Activated CD8-positive, alpha-beta memory T cell treated with anti-CD3 and anti-CD28 coated beads, Interleukin-2, amount 50 U/mL, for 24 hours (primary cell): ENCODE measurements around the gene OR2V2.

ENCODE experiments used
- DNase-seq: peaks from one replicate; pipeline ENCODE4 v3.0.0-alpha.2; 2020; ENCODE audit errors: extremely low read depth

Gene OR2V2

DNA sequence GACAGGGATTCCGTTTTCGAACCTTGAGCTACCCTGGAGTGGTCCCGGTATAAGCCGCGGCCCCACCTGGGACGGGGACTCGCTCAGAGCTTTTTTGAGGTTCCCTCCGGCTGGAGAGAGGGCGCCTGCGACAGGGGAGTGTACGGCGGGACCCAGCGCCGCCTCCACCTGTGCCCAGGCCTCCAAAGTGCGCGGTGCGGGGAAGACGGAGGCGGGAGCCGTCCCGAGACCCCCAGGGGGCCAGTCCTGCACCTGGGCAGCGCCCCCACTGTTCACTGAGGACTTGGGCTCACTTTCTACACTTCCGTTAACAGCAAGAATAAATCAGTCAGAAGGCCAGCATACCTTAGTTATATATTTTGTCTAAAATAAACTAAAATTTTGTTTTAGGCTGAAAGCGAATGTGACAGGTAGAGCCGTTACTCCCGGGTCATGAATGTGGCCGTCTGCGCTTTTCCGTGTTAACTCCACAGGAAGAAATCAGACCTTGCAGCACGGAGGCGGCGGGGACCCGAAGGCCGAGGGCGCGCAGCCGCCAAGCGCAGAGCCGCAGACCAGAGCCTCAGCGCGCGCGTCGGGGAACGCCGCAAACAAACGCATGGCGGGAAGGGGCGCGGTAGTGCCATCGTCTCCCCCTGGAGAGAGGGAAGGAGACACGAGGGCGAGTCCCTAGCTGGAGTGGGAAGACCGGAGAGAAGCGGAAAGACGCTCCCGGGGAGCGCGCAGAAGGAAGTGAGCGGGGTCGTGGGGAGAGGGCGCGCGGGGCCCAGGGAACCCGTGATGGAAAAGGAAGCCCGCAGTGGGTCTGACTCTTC is 43.5 kb downstream of the OR2V2 start:
- DNase-seq, result no peak

DNA sequence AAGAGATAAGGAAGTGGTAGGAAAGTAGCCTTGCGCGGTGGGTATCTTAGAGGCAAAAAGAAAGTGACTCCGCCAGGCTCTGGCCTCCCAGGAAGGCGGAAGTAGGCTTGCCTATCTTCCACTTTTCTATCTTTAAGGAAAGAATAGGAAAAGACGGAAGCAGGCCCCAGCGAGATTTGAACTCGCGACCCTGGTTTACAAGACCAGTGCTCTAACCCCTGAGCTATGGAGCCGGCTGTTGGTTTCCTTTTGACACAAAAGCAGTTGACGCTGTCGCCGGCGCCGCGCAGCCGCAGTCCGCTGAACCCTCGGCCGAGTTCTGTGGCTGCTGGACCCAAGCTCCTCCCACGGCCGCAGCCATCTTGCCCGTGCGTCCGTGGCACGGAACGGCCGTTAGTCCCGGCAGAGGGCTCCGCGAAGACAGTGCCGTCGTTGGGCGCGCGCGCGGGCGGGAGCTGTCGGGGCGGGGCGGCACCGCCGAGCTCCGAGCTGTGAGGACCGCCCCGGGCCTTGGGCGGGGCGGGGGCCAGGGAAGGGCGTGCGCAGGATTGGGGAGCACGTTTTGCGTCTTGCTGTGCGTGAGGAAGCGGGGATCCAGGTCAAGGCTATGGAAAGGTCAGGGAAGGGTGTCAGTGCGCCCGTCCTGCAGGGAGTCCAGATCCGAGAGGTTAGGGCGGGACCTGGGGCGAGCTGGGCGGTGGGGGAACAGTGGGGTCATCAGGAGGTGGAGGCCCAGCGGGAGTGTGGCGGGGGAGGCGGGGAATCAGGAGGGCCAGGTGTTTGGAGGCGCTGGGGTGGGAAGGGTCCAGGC is 44.3 kb downstream of the OR2V2 start:
- DNase-seq, result peak; percentile 90

DNA sequence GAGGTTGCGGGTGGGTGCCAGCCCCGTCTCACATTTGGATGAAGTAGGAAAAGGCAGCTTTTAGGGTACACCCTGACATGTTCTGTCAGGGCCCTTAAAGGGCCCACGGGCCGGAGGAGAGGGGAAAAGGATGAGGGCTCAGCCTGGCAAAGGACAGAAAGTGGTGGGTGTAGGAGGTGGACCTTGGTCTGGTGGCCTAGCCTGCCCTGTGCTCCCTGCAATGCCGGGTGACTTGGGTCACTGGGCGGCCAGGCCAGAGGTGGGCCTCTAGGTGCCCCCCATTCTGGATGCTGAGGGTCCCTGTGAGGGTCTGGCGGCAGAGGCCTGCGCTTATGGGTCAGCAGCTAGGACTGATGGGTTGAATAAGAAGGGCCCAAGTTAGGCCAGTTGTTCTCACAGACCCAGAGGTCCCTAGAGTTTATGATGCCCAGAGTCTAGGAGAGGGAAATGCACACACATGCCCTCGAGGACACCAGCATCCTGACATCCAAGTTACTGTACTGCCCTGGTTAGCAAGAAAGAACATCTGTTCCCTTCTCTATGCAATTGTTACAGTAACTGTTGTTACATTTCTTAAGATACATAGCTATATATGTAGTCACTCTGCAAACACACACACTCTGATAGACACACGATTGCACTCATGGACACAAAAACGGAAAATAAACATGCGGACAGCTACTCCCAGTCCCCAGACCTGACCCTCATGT is 45.1 kb downstream of the OR2V2 start:
- no peak for DNase-seq

DNA sequence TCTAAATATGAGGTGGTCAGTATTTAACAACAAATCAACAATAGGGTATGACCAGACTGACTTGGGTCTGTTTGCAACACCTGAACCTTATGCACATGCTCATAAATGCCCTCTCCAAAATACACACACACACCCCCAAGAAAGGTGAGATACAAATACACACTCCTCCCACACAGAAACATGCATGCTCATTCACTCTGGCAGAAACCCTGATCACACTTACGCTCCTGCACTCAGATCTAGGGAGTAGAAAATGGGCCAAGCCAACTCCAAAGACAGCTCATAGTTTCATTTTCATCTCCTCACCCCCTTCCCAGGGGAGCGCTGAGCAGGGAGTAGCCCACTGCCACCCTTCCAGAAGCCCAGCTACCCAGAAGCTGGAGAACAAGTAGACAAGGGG is 46.3 kb downstream of the OR2V2 start:
- DNase-seq, result no peak

DNA sequence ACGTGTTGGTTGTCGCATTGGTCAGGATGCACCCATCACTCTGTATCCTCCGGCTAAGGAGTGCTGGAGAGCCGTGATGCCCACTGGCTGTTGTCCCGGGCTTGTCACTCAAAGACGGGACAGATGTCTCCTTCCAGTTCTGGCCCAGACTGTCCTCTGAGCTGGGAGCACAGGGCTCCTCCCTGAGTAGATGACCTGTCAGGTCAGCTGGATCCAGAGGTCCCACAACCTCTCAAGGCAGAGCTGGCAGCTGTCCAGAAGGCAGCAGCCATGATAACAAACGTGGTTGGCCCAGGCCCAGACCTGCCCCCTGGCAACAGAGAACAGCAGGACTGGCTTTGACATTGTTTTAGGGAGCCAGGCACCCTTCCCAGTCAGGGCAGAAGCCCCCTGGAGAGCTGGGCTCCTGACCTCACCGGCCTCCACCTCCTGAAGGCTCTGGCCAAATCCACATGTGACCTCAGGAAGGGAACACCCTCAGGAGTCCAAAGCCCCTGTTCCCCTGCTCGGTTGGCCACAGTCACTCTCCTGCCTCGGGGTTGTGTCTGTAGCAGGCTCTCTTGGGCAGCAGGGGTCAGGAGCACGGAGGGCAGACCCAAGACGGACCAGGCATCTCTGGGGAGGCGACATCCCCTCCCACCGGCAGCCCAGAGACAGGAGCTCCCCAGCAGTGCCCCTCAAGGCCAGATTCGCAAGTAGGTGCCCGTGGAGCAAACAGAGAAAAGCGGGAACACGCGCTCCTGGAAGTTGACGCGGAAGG is 47.3 kb downstream of the OR2V2 start:
- DNase-seq, result no peak

DNA sequence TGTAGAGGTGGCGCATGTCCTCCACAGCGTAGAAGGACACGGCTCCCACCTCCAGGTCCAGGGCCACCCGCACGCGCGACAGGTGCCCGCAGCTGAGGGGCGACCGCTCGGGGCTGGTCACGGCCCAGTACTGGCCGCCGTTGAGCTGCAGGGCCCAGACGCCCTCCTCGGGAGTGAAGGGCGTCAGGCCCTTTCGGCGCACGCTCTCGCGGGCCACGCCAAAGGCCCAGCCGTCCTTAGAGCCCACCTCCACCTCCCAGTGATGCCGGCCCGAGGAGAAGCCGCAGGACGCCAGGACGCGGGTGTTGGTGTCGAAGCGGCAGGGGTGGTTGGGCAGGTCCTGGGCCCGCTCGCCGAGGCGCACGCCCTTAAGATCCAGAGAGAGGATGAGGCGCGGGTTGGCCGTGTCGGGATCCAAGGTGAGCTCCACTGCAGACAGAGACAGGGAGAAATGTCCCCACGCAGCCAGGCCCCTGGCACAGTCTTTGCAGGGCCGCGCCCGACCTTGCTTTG is 47.9 kb downstream of the OR2V2 start:
- DNase-seq, result no peak

DNA sequence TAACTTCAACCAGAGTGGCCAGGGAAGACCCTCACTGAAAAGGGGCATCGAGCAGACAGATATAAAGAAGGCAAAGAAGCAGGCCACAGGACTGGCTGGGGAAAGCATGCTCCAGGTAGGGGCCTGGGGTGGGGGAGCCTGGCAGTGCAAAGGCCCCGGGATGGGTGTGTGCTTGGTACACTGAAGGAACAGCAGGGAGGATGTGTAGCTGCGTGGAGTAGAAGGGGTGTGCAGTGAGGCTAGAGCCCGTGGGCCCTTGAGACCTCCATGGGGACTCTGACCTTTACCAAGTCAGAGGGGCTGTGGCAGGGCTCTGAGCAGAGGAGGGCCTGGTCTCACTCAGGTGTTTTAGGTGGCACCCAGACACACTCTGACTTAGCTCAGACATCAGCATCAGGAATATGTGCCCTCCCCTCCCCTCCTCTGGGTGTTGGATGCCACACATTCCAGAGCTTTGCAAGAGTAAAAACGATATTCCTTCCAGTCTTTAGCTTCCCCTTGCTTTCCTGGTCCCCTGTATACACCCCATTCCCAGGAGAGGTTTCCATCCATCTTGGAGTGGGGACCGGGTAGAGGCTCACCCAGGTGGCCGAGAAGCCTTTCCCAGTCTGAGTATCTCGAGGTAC is 50.1 kb downstream of the OR2V2 start:
- DNase-seq, result no peak

DNA sequence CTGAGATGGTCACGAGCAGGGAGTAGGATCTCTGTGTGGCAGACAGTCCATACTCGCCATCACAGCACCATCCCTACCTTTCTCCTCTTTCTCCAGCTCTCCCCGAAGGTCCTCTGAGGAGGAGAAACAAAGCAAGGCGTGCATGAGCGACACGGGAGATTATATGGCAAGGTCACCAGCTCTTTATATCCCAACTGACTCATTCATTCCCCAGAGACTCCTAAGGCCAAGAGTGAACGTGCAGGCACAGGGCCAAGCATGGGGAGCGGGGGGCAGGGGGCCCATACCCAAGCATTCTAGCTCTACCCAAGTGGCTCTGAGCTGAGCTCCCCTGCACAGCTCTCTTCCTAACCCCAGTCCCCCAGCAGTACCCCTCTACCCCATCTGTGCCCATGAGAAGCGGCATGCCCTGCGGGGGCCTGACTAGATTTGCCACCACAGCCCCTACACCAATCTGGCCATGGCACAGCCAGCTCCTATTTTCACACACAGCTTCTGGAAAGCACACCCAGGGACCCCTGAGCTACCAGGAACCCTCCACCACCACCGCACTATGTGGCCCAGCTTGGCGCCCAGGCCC is 50.8 kb downstream of the OR2V2 start:
- DNase-seq, result no peak

DNA sequence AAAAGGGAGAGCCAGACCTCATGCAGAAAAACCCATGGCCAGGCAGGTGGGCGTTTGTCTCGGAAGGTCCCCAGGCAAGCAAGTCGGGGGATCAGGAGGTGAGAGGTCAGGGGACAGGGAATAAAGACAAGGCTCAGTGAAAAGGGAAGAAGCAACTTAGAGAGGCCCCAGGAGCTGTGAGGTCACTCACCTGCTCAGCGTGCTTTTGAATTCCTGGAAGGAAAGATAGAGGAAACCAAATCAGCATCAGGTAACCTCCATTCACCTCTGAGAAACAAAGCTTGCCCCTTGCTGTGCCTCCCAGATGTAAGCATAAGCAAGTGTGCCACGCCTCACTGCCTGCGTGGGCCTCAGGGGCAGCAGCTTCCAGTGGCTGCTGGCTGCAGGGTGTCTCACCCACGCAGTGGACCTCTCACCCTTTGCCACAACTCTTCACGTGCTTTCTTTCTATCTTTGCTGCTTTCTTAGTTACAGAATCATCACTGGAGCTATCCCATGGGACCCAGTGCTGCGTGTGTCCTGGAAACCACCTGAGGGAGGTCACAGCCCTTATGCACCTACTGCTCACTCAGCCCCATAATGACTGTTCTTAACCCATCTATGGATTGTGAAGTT is 51.6 kb downstream of the OR2V2 start:
- no peak for DNase-seq

DNA sequence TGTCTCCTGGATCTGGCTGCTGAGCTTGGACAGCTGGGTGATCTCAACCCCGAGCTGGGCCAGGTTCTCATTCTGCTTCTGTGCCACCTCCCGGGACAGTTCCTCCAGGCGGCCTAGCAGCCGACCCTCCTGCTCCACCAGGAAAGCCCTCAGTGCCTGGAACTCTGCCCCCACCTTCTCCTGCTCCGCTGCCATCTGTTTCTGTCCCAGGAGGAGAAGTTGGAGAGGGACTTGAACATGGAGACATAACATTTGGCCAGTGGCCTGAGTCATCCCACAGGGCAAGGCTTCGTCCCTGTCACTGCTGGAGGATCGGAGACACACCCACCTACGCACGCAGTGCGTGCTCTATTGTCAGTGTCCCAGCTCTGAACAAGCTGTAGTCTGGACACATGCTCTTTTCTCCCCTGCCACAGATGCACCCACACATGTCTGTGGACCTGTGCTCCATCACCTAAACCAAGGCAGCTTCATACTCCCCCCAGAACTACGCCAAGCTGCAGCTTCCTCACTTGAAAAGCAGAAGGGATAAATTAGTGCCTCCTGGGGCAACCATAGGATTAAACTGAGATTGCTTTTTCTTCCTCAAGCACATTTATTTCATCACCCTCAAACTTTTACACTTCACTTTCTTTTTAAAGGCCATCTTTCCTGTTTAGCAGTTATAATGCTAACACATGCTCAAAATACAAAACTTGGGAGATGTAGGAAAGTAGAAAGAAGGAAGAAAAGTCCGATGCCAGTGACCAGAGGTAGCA is 52.7 kb downstream of the OR2V2 start:
- no peak for DNase-seq

DNA sequence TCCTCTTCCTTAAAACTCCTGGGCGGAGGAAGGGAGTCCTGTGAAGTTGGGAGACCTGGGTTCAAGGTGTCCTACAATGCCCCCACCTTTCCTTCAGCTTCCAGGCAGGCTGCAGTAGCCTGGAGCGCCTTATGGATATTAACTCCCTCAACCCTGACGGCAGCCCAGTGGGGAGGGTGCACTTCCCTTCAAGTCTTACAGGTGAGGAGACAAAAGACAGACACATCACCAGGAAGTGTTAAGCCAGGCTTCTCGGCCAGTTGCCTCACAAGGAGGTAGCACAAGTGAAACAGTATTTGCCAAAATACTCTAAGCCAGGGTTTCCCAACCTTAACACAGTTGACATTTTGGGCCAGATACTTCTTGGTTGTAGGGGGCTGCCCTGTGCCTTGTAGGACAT is 53.4 kb downstream of the OR2V2 start:
- DNase-seq, result no peak

DNA sequence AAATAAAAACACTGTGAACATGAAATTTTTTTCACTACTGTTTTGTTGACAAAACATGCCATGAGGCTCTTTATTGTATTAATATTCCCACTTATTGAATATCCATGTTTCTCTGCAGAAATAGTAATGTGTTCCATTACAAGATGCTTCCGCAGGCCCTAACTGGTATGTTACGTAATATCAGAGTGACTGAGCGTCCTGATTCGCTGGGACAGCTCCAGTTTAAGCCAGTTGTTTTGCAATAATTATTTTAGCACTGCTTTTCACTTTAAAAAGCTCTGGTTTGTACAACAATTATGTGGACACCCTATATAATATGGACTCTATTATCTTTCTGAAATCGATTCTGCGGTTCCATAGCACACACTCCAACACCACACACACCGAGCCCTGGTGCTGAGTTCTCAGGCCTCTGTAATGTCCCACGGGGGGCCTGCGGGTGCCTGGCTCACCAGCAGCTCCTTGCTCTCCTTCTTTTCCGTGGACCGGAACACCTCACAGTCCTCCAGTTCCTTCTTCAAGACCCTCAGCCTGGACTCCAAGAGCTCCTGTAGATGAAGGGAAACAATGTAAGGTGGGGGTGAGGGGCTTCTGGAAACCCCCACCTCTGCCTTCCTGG is 55.8 kb downstream of the OR2V2 start:
- DNase-seq, result no peak

DNA sequence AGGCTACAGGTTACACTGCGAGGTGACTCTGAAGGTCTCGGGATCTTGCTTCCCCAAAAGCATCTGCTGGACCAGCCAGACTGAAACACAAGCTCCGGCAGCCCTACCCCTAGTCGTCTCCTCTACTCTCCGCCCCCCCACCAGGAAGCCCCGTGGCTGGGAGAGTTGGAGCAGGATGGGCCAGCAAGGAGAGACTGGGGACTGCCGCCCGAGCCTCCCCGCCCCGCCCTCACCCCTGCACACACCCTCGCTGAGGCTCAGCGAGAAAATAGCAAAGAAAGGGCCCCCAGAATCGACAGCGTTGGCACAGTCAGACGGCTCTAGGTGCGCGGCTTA is 56.4 kb downstream of the OR2V2 start:
- DNase-seq, result no peak

DNA sequence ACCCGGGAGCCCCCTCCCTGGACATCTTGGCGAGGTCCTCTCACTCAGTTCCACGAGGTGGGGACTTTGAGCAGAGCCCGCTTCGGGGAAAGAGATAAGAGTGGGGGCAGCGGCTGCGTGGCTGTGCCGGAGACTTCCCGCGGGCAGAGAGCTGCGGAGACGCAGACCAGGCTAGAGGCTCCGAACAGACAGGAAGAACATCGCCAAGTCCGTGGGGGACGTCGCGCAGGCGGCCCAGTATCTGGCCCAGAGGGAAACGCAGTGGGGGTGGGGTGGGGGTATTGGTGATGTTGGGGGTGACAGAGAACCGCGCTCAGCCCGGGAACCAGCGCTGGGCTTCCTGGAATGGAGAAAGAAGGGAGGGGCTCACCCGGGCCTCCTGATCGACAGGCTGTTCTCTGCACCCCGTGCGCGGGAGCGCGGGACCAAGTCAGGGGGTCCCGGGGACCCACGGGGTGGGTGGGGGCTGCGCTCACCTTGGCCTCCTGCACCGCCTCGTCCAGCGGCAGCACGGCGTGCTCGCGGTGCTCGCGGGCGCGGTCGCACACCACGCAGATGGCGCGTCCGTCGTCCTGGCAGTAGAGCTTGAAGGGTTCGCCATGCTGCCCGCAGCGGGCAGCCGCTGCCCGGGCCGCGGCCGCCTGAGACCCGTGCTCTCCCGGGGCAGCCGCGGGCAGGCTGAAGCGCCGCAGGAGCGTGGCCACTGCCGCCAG is 56.9 kb downstream of the OR2V2 start:
- no peak for DNase-seq

DNA sequence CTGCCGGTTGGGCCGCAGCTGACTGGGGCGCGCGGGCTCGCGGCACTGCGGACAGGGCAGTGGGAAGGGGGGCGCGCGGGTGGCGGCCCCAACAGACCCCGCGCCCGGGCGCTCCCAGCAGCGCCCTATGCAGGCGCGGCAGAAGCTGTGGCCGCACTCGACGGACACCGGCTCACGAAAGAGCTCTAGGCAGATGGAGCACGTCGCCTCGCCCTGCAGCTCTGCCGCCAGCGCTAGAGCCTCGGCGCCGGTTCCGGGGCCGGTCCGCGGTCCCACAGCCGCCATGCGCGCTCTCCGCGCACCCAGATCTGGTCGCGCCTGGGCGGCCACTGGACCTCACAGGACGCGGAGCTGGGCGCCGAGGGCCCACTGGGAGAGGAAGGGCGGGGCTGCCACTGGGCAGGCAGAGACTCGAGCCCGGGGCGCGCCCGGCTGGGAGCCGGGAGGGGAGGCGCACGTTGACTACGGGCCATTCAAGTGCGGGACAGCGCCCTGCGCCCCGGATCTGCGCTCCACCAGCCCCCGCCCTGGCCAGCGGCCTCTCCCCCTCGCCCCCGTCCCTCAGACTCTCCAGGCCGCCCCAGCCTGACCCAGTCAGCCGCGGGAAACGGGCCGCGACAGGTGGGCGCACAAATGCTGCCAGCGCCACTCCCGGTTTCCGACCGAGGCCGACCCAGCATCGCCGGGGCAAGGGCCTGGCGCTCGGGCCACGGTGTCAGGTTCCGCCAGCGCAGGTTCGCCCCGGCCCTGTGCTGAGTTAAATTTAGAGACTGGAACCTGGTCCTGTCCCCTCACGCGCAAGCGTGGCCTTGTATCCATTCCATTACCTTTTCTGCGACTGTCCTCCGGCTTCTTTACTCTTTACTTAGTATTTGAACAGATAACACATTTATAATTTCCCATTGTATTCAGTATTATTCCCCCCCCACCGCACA is 57.7 kb downstream of the OR2V2 start, which contains the start of gene TRIM7:
TRIM7 (minus strand) TSS at position 371 of the 935 bp plus-strand sequence; CDS start at position 285, 86 bp downstream.
- no peak for DNase-seq

DNA sequence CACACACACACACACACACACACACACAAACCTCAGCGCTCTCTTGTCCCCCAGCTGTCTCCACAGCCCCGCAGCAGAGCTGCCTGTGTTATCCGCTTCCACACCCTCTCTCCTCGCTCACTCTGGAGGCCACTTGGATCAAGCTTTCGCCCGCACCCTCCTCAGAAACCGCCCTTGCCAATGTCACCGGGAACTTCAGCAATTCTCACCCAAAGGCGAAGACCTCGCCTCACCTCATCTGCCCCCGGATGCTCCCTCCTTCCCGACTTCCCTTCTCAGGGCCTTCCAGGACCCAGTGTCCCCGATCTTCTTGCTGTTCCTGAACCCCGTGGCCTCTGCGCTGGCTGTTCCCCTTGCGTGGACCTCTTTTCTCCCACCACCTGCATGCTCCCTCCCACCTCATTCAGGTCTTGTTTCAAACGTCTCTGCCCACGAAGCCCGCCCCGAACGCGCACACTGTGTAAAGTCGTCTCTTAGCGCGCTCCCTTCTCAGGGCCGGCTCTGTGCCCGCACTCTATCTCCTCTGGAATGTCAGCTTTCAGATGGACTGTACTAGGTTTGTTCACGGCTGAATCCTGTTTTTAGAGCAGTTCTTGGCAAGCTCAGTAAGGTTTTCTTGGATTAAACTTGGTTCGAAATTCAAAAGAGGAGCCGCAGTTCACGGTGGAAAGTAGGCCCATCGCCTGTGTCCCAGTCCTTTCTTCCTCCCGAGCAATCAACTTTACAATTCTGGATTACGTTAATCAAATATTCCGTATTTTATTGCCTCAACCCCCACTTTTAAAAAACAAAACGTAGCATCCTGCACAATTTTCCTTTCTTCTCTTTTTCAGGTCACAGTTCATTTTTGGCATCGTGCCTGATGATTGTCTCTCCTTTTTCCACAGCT is 58.6 kb downstream of the OR2V2 start:
- DNase-seq, result no peak
